MCF 10A (cell line): ENCODE measurements around the gene KCNAB1. TPM values are rescaled to one million over a fixed set of nuclear protein-coding genes. Genes with fewer than 3 reads are reported as not detected.

Experiments used
- BruUV-seq: library from RNA; stranded (reverse); fragments of 400-500 nt; replicated peaks from 2 replicates; lab custom pipeline; 2021; lab: Mats Ljungman, UMichigan
- CTCF ChIA-PET: fragments of 300-600 bp; sonication (Branson Sonifier 250); formaldehyde crosslinking; extraction: SDS; loops from one replicate; lab custom pipeline; 2021; ENCODE audit warnings: antibody characterized with exemption, inconsistent platforms; lab: Yijun Ruan, JAX
- POLR2A ChIA-PET: fragments of 300-600, 350-650 bp; sonication (Branson Sonifier 250); formaldehyde crosslinking; extraction: SDS; loops from one replicate; lab custom pipeline; 2020; ENCODE audit warnings: antibody characterized with exemption, inconsistent platforms; lab: Yijun Ruan, JAX
- DNase-seq: peaks from one replicate; pipeline ENCODE4 v3.0.0-alpha.2; 2018; ENCODE audit not compliant: unreplicated experiment
- H3K27ac Mint-ChIP-seq: one replicate; pipeline ENCODE4 v1.8.0; 2022; ENCODE audit warnings: mild to moderate bottlenecking, low read depth, mixed read lengths; ENCODE audit not compliant: unreplicated experiment
- H3K27me3 Mint-ChIP-seq: one replicate; pipeline ENCODE4 v1.8.0; 2022; ENCODE audit warnings: mixed read lengths; ENCODE audit not compliant: insufficient read depth, unreplicated experiment
- H3K36me3 Mint-ChIP-seq: one replicate; pipeline ENCODE4 v1.8.0; 2022; ENCODE audit warnings: mild to moderate bottlenecking, moderate library complexity, mixed read lengths; ENCODE audit not compliant: insufficient read depth, unreplicated experiment
- H3K4me1 Mint-ChIP-seq: one replicate; pipeline ENCODE4 v1.8.0; 2022; ENCODE audit warnings: mixed read lengths; ENCODE audit not compliant: insufficient read depth, unreplicated experiment
- H3K4me3 Mint-ChIP-seq: one replicate; pipeline ENCODE4 v1.8.0; 2022; ENCODE audit warnings: mild to moderate bottlenecking, moderate library complexity, mixed read lengths; ENCODE audit not compliant: unreplicated experiment
- H3K9me3 Mint-ChIP-seq: one replicate; pipeline ENCODE4 v1.8.0; 2022; ENCODE audit warnings: mixed read lengths; ENCODE audit not compliant: unreplicated experiment
- intact Hi-C: fragments of 100-400 bp; cut with micrococcal nuclease; formaldehyde crosslinking; loops from 2 replicates; pipeline ENCODE4 v1.14.1; 2022
- total RNA-seq: library from RNA; stranded (reverse); gene quantifications from 2 replicates; pipeline ENCODE4 v1.2.3, GENCODE V29; 2022
- TF ChIP-seq, protein P1 (sequence below): fragments of 200-600 bp; IDR thresholded peaks from one replicate; pipeline ENCODE4 v1.8.0; 2022; ENCODE audit warnings: antibody characterized with exemption, mild to moderate bottlenecking; ENCODE audit not compliant: unreplicated experiment

Gene KCNAB1
- total RNA-seq, 1 experiment from 2014 or later: 0.44 TPM

DNA sequence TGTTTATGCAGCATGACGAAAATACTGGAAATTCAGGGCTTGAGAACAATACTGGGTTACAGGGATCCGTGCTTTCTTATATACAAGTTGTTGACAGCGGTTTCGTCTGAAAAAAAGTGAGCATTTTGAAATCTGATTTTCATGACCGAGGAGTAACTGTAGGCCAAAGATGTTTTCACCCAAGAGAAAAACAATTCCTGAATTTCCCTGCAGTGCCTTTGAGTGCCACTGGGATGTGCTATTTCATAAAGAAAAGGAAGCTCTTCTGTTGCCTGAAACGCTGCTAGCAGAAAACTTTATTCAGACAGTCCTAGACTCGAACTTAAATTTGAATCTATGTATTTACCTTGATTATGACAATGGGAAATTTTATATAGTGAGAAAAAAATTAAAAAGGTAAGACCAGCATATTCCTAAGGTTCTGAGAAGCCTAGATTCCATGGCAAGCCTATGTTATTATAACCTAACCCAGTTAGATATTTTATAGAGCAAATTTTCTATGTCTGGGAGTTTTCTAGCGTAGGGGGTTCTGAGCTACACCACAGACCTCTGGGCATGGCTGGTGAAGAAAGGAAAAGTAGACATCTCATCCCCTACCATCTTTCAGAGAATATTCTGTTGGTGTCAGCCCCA is 30.2 kb downstream of the KCNAB1 start:
- H3K27ac Mint-ChIP-seq: no peak overlapping the region
- no peak overlapping the region for H3K4me3 Mint-ChIP-seq
- peak; percentile 62 for DNase-seq
- CTCF ChIA-PET: interaction anchor here (0.7 to 9.7 kb wide), 43 partner anchors 8 to 1060 kb away, joined by 3 to 274 read pairs (median 3); partner anchors contain the start of gene C3orf33
- intact Hi-C loops: loop anchor here (1.0 to 5.0 kb wide), 9 partner anchors 138 to 1051 kb away; partner anchors contain the start of gene TIPARP
- BruUV-seq: no TSS peak
- H3K4me1 Mint-ChIP-seq: no peaks in the 10 kb centered on the region
- POLR2A ChIA-PET: interaction anchor here (0.6 to 1.0 kb wide), 4 partner anchors 276 to 1209 kb away, joined by 3 read pairs; no protein-coding TSS in a partner anchor
- peaks cover 8% of the 10 kb centered on the region for H3K27me3 Mint-ChIP-seq
- H3K9me3 Mint-ChIP-seq: no peaks in the 10 kb centered on the region
- TF ChIP-seq, protein P1, sequence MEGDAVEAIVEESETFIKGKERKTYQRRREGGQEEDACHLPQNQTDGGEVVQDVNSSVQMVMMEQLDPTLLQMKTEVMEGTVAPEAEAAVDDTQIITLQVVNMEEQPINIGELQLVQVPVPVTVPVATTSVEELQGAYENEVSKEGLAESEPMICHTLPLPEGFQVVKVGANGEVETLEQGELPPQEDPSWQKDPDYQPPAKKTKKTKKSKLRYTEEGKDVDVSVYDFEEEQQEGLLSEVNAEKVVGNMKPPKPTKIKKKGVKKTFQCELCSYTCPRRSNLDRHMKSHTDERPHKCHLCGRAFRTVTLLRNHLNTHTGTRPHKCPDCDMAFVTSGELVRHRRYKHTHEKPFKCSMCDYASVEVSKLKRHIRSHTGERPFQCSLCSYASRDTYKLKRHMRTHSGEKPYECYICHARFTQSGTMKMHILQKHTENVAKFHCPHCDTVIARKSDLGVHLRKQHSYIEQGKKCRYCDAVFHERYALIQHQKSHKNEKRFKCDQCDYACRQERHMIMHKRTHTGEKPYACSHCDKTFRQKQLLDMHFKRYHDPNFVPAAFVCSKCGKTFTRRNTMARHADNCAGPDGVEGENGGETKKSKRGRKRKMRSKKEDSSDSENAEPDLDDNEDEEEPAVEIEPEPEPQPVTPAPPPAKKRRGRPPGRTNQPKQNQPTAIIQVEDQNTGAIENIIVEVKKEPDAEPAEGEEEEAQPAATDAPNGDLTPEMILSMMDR: peak; percentile 78
- H3K36me3 Mint-ChIP-seq: no peaks in the 10 kb centered on the region

DNA sequence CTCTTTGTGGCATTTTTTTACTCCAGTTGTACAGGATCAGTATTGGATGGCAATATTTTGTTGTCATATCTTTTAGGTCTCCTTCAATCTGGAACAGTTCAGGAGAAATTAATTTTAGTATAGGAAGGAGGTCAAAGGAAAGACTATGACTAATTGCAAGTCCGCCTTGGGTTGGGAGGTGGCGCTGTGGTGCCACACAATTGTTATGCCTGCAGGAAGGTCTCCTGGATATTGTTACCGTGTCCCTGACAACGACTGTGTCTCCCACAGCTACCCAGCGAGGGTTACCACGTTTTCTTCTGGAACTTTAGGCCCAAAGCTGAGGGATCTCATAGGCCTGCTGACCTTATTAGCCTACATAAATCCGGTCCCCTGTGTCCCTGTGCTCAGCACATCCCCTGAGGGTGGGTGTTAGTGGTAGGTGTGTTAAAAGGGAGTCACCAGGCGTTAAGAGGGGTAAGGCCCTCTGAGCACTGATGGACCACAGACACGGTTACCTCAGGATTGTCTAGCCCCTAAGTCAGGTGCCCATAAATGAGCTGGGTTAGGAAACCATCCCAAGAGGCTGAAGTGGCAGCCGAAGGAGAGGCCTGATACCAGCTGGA is 31.5 kb downstream of the KCNAB1 start:
- H3K36me3 Mint-ChIP-seq: no peaks in the 10 kb centered on the region
- intact Hi-C loops: loop anchor here (2.0 to 5.0 kb wide), 2 partner anchors 140 to 523 kb away; partner anchors contain the start of gene TIPARP
- CTCF ChIA-PET: interaction anchor here (0.5 to 9.7 kb wide), 56 partner anchors 8 to 1164 kb away, joined by 3 to 274 read pairs (median 5); no protein-coding TSS in a partner anchor
- no peaks in the 10 kb centered on the region for H3K9me3 Mint-ChIP-seq
- no peaks in the 10 kb centered on the region for H3K4me1 Mint-ChIP-seq
- H3K27ac Mint-ChIP-seq: no peak overlapping the region
- no TSS peak for BruUV-seq
- POLR2A ChIA-PET: interaction anchor here (0.8 to 1.2 kb wide), 2 partner anchors 358 to 937 kb away, joined by 3 to 8 read pairs; no protein-coding TSS in a partner anchor
- H3K27me3 Mint-ChIP-seq: no peaks in the 10 kb centered on the region
- no peak overlapping the region for H3K4me3 Mint-ChIP-seq
- TF ChIP-seq, protein P1: peak; percentile 74
- peak; percentile 69 for DNase-seq

DNA sequence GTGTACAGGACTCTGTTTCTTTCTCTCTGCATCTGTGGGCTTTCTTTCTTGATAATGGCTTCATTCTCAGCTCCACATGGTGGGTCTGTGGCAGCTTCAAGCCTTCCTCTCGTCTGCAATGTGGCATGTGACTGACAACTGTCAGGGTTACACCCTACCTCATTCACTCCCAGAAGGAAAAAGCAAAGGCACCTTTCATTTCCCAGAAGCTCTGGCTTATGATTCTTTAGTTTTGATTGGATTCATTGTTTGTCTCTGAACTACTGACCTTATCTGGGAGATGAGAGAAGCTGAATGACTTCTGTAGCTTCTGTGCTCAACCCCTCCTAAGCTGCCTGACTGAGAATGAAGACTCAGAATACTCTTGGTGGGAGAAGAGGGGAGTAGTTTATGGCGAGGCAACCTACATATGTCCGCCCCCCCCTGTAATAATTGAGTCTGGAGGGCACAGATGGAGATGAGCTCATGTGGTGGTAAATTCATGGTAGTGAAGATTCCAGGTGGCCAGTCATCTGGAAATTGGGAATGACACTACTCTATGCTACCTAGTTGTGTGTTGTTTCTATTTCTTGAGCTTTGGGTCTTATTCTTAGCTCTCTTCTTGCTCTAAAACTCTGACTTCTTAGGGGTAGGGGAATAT is 38.4 kb downstream of the KCNAB1 start:
- intact Hi-C loops: no loop called here
- H3K4me3 Mint-ChIP-seq: no peak overlapping the region
- POLR2A ChIA-PET: no interaction called here
- no peaks in the 10 kb centered on the region for H3K4me1 Mint-ChIP-seq
- H3K27ac Mint-ChIP-seq: no peak overlapping the region
- no TSS peak for BruUV-seq
- no peaks in the 10 kb centered on the region for H3K36me3 Mint-ChIP-seq
- no peaks in the 10 kb centered on the region for H3K9me3 Mint-ChIP-seq
- CTCF ChIA-PET: interaction anchor here (0.6 to 9.4 kb wide), 7 partner anchors 9 to 356 kb away, joined by 3 to 92 read pairs (median 4); no protein-coding TSS in a partner anchor
- H3K27me3 Mint-ChIP-seq: no peaks in the 10 kb centered on the region
- no peak for DNase-seq
- TF ChIP-seq, protein P1: no peak

DNA sequence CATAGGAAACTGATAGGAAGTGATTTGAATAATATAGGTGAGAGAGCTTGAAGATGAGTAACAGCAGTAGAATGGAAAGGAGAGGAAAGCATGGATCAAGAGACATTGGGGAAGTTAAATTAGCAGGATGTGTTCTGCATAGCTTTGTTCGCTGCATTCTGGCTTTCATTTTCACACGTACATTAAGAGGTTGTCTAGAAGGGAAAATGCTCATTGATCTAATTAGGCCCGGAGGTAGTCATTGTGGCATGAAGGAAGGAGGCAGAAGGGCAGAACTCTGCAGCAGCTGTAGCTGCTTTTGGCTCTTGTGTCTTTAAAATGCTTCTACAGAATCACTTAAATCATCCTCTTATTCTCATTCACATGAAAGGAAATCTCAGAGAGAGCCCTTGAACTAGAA is 40.3 kb downstream of the KCNAB1 start:
- H3K27me3 Mint-ChIP-seq: no peaks in the 10 kb centered on the region
- H3K4me1 Mint-ChIP-seq: no peaks in the 10 kb centered on the region
- intact Hi-C loops: no loop called here
- H3K27ac Mint-ChIP-seq: no peak overlapping the region
- no peak overlapping the region for H3K4me3 Mint-ChIP-seq
- DNase-seq: no peak
- H3K9me3 Mint-ChIP-seq: no peaks in the 10 kb centered on the region
- POLR2A ChIA-PET: no interaction called here
- CTCF ChIA-PET: interaction anchor here (0.6 to 1.0 kb wide), 6 partner anchors 8 to 859 kb away, joined by 3 to 4 read pairs (median 3); no protein-coding TSS in a partner anchor
- TF ChIP-seq, protein P1: no peak
- H3K36me3 Mint-ChIP-seq: no peaks in the 10 kb centered on the region
- BruUV-seq: no TSS peak
